ENCODE data around the gene GRIN2C.

The GRIN2C gene

GRCh38 chr17:74804683-74805082 lies 55.0 kb downstream of the GRIN2C start:
- H3K9me3 ChIP-seq (ENCODE audit: control insufficient read depth, insufficient read depth, low read length), result no peaks in the 10 kb centered on the region
- no peak overlapping the region for H3K9ac ChIP-seq (ENCODE audit: low read depth, low read length)
- peaks cover 2% of the 10 kb centered on the region; the same call in 1 of the 2 replicates for H3K36me3 ChIP-seq (ENCODE audit: insufficient read depth, low read length)
- H3K4me1 ChIP-seq (ENCODE audit: insufficient read depth, low read length), result no peaks in the 10 kb centered on the region

DNA sequence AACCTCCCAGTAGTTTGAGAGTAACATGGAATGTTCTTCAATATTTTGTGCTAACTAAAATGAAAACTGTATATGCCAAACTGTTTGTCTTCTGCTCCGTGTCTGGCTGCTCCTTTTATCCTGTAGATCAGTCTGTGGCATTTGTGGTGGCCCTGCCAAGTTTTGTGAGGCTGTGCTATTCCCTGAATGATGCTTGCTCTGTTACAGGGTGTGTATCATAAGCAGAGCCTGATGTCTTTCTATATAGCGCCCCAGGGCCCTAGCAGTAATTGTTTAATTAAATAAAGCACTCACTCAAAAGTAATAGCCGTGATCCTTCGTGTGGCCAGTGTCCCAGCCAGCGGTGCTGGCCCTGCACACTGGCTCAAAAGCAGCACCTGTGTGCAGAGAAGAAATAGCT lies 55.7 kb downstream of the GRIN2C start:
- Histone ChIP-seq H3K9me3 (ENCODE audit: control insufficient read depth, insufficient read depth, low read length) (no peaks in the 10 kb centered on the region), H3K4me1 (ENCODE audit: insufficient read depth, low read length) (no peaks in the 10 kb centered on the region), H3K36me3 (ENCODE audit: insufficient read depth, low read length) (peaks cover 2% of the 10 kb centered on the region; the same call in 1 of the 2 replicates), H3K9ac (ENCODE audit: low read depth, low read length) (no peak overlapping the region)

DNA sequence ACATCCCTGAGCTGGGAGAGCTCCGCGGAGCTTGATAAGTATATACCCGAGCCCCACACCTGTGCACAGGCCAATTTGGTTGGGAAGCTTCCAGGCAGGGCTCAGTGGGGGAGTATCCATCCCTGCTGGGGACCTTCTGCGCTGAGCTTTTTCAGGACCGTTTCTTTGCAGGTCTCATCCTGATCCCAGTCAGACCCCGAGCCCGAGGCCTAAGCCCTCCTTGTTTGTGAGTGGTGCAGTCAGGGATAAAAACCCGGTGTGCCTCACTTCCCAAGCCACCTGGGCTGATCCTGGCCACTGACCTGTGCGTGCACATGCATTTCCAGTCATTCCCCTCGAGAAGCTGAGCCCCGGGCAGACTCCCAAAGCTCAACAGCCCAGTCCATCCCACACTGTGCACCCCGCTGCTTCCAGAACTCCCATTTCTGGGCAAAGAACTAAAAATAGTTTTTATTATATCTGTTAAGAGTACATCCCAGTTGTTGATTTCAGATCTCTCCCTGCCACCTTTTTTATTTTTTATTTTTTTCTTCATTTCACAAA lies 56.2 kb downstream of the GRIN2C start:
- peaks cover 2% of the 10 kb centered on the region; the same call in 1 of the 2 replicates for H3K36me3 ChIP-seq (ENCODE audit: insufficient read depth, low read length)
- no peaks in the 10 kb centered on the region for H3K4me1 ChIP-seq (ENCODE audit: insufficient read depth, low read length)
- H3K9me3 ChIP-seq (ENCODE audit: control insufficient read depth, insufficient read depth, low read length), result no peaks in the 10 kb centered on the region
- no peak overlapping the region for H3K9ac ChIP-seq (ENCODE audit: low read depth, low read length)

DNA sequence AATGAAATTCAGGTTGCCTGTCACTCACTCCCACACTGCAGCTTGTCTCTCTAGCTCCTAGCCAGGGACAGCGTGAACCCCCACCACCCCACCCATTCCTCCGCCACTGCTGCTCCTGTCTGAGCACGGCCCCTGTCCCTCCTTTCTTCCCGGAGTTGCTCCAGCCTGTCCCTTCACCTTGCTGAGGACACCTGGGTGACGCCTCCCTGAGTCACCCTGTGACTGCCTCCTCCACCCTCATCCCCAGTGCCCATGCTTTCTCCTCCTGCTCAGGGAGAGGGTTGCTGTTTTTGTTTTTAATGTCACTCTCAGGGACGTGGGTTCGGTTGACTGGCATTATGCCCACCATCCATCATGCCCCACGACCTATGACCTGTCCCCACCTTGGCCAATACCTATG lies 57.8 kb downstream of the GRIN2C start:
- H3K36me3 ChIP-seq (ENCODE audit: insufficient read depth, low read length), result peaks cover 2% of the 10 kb centered on the region; the same call in 1 of the 2 replicates
- no peak overlapping the region for H3K9ac ChIP-seq (ENCODE audit: low read depth, low read length)
- H3K4me1 ChIP-seq (ENCODE audit: insufficient read depth, low read length), result no peaks in the 10 kb centered on the region
- no peaks in the 10 kb centered on the region for H3K9me3 ChIP-seq (ENCODE audit: control insufficient read depth, insufficient read depth, low read length)

DNA sequence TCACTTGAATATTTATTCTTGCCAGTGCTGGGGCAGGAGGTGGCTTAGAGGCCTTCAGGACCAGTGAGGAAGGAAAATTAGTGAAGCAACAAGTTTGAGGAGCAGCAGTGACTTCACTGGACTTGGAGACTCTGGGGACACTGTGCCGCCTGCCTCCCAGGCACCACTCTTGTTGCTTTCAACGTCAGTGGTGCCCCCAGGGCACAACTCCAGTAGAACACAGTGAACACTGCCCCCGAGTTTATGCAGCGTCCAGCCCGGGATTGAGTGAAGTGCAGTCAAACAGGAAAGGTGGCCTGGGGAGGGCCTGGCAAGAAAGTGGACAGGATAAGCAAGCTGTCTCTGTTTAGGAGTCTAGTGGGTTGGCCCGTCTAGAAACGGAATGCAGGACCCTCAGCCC lies 59.2 kb downstream of the GRIN2C start:
- Histone ChIP-seq H3K4me1 (ENCODE audit: insufficient read depth, low read length) (no peaks in the 10 kb centered on the region), H3K9ac (ENCODE audit: low read depth, low read length) (no peak overlapping the region), H3K9me3 (ENCODE audit: control insufficient read depth, insufficient read depth, low read length) (no peaks in the 10 kb centered on the region), H3K36me3 (ENCODE audit: insufficient read depth, low read length) (peaks cover 2% of the 10 kb centered on the region; the same call in 1 of the 2 replicates)

- Histone ChIP-seq H3K4me1 (ENCODE audit: insufficient read depth, low read length) (no peaks in the 10 kb centered on the region), H3K9ac (ENCODE audit: low read depth, low read length) (no peak overlapping the region), H3K9me3 (ENCODE audit: control insufficient read depth, insufficient read depth, low read length) (no peaks in the 10 kb centered on the region), H3K36me3 (ENCODE audit: insufficient read depth, low read length) (peaks cover 2% of the 10 kb centered on the region; the same call in 1 of the 2 replicates)
These were observed 60.6 kb downstream of the GRIN2C start for GRCh38 chr17:74799097-74799496.

GRCh38 chr17:74798239-74798707 lies 61.4 kb downstream of the GRIN2C start:
- H3K4me1 ChIP-seq (ENCODE audit: insufficient read depth, low read length), result no peaks in the 10 kb centered on the region
- no peak overlapping the region for H3K9ac ChIP-seq (ENCODE audit: low read depth, low read length)
- no peaks in the 10 kb centered on the region for H3K9me3 ChIP-seq (ENCODE audit: control insufficient read depth, insufficient read depth, low read length)
- H3K36me3 ChIP-seq (ENCODE audit: insufficient read depth, low read length), result peaks cover 6% of the 10 kb centered on the region; the same call in 1 of the 2 replicates

DNA sequence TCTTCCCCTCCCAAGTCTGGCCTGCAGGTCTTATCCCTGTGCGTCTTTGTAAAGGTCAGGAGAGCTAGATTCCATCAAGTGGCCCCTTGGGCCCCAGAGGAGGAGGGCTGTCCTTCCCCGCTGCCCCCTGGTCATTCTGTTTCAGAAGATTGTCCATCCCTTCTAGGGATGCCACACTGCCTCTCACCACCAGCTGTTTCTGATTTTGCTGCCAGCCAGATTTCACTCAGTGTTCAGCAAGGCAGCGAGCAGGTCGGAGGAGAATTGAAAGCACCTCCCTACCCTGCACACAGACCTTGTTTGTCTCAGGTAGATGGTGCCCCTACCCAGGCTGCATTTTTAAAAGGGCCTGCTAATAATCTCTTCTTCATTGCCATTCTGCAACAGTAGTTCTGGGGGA lies 61.9 kb downstream of the GRIN2C start:
- Histone ChIP-seq H3K9me3 (ENCODE audit: control insufficient read depth, insufficient read depth, low read length) (no peaks in the 10 kb centered on the region), H3K36me3 (ENCODE audit: insufficient read depth, low read length) (peaks cover 6% of the 10 kb centered on the region; the same call in 1 of the 2 replicates), H3K4me1 (ENCODE audit: insufficient read depth, low read length) (no peaks in the 10 kb centered on the region), H3K9ac (ENCODE audit: low read depth, low read length) (no peak overlapping the region)

DNA sequence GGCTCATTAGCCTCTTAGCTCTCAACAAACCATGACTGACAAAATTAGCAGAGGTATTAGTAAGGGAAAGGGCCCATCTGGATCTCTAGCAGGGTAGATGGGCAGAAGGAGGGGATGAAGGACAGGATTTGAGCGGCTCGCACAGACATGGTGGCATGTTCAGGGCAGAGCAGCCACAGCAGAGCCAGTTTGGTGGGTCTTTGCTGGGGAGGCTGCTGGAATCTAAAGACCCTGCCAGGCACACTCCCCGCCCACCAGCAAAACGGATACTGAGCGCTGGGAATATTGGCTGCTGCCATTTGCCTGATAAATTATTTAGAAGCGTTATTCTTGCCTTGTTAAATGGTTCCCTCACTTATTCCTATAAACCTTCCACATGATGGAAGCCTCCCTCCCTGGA lies 62.8 kb downstream of the GRIN2C start:
- Histone ChIP-seq H3K4me1 (ENCODE audit: insufficient read depth, low read length) (no peaks in the 10 kb centered on the region), H3K36me3 (ENCODE audit: insufficient read depth, low read length) (peaks cover 6% of the 10 kb centered on the region; the same call in 1 of the 2 replicates), H3K9me3 (ENCODE audit: control insufficient read depth, insufficient read depth, low read length) (no peaks in the 10 kb centered on the region), H3K9ac (ENCODE audit: low read depth, low read length) (no peak overlapping the region)

DNA sequence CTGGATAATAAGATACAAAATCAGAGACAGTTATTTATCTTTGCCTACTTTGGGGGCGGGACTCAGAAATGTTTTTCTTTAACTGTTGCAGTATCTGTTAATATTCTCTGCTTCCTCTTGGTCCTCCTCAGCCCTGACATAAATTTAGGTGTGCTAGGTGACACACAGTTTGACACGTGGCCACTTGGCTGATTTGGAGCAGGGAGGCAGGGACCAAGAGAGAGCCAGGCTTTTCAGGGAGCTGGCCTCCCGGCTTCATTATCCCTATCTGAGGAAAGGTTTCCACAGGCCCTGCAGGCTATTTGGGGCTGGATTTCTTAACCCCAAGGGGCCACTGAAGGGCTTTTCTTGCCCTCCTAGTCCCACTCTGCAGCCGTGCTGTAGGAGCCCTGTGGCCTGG lies 63.5 kb downstream of the GRIN2C start:
- Histone ChIP-seq H3K4me1 (ENCODE audit: insufficient read depth, low read length) (no peaks in the 10 kb centered on the region), H3K9me3 (ENCODE audit: control insufficient read depth, insufficient read depth, low read length) (no peaks in the 10 kb centered on the region), H3K36me3 (ENCODE audit: insufficient read depth, low read length) (peaks cover 6% of the 10 kb centered on the region; the same call in 1 of the 2 replicates), H3K9ac (ENCODE audit: low read depth, low read length) (no peak overlapping the region)

DNA sequence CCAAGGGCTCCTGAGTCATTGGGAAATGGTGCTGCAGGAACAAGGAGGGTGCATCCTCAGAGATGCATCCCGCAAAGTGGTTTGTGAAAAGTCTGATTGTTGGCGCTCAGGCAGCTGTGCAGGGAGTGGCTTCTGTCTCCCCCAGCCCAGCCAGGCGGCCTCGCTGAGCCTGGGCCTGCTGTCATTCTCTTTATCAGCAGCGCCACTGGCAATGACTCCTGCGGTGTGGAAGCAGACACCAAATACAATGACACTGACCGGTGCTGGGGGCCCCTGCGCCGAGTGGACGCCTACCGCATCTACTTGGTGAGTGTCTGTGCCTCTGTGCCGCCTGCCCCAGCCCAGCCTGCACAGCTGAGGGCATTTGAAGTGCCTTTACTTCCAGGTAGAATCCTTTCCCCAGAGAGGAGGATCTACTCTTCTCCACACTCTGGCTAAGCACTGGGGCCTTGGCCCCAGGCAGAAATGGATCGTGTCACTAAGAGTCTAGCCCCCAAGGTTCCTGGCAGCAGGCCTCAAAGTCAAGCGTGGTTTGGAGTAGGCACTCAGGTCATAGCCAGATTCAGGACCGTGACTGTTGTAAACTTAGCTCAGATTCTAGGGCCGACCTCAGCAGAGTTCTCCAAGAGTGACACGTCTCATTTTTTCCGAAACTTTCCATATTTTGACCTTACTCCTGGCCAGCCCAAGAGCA lies 64.2 kb downstream of the GRIN2C start:
- Histone ChIP-seq H3K9ac (ENCODE audit: low read depth, low read length) (no peak overlapping the region), H3K4me1 (ENCODE audit: insufficient read depth, low read length) (no peaks in the 10 kb centered on the region), H3K36me3 (ENCODE audit: insufficient read depth, low read length) (peaks cover 6% of the 10 kb centered on the region; the same call in 1 of the 2 replicates), H3K9me3 (ENCODE audit: control insufficient read depth, insufficient read depth, low read length) (no peaks in the 10 kb centered on the region)

DNA sequence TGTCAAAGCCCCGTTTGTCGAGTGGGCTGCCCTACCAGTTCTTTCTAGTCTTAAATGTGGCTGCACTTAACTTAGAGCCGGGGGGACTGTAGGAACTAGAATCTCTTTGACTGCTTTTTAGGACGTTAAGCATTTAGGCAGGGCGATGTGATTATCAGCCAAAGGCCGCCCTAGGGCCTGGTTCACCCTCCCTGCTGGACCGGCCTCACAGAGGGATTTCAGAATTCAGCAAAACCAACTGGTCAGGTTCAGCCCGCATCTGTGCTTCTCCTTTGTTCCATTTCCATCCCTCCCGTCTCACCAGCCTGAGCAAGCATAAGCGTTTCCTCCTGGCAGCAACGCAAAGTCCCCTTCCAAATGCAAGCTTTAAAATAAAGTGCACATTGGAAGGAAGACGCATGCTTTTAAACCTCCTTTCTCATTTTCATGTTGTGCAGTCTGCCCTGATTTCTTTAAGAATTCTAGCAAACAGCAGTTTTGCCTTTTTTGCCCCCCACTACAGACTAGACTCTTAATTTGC lies 67.0 kb downstream of the GRIN2C start:
- Histone ChIP-seq H3K4me1 (ENCODE audit: insufficient read depth, low read length) (no peaks in the 10 kb centered on the region), H3K36me3 (ENCODE audit: insufficient read depth, low read length) (peaks cover 4% of the 10 kb centered on the region; the same call in 1 of the 2 replicates), H3K9me3 (ENCODE audit: control insufficient read depth, insufficient read depth, low read length) (no peaks in the 10 kb centered on the region), H3K9ac (ENCODE audit: low read depth, low read length) (no peak overlapping the region)

Data from ES-I3 (cell line).